Heart left ventricle (tissue), 16 donors: ENCODE data around the gene SETDB2. TPM values are rescaled to one million over a fixed set of nuclear protein-coding genes. Genes with fewer than 3 reads are reported as not detected.

Experiments used
- ATAC-seq, 4 donors: fragments of 200-7000 bp; cut with Tn5 transposase; one replicate each; pipeline ENCODE4 v1.9.1; 2020 to 2022; ENCODE audit warnings: moderate library complexity in 4 of 4, mild to moderate bottlenecking in 3 of 4, moderate number of reproducible peaks in 1 of 4
- DNase-seq, 5 donors: peaks; one replicate each; pipeline ENCODE4 v3.0.0-alpha.2; 2020
- H3K27ac ChIP-seq, 12 donors: fragments of 200-600 bp; sonication (generic) in 4 of 12; one replicate each; pipeline versions ENCODE4 v1.5.0 to v1.8.0; 2016 to 2022; ENCODE audit warnings: mild to moderate bottlenecking in 2 of 12
- H3K27me3 ChIP-seq, 9 donors: fragments of 200-600 bp; sonication (generic) in 2 of 9; one replicate each; pipeline versions ENCODE4 v1.5.1 to v1.8.0; 2016 to 2022; ENCODE audit warnings: mild to moderate bottlenecking in 3 of 9
- H3K36me3 ChIP-seq, 9 donors: fragments of 200-600 bp; sonication (generic) in 2 of 9; one replicate each; pipeline versions ENCODE4 v1.5.0 to v1.8.0; 2018 to 2022; ENCODE audit warnings: mild to moderate bottlenecking in 2 of 9
- H3K4me1 ChIP-seq, 12 donors: fragments of 200-600 bp; sonication (generic) in 4 of 12; one replicate each; pipeline versions ENCODE4 v1.5.0 to v1.8.0; 2016 to 2022; ENCODE audit warnings: mild to moderate bottlenecking in 3 of 12
- H3K4me3 ChIP-seq, 12 donors: fragments of 200-600 bp; sonication (generic) in 4 of 12; one replicate each; pipeline versions ENCODE4 v1.5.0 to v1.8.0; 2017 to 2022; ENCODE audit warnings: mild to moderate bottlenecking in 9 of 12, moderate library complexity in 4 of 12
- H3K9me3 ChIP-seq, 12 donors: fragments of 200-600 bp; sonication (generic) in 4 of 12; one replicate each; pipeline versions ENCODE4 v1.5.0 to v1.8.0; 2016 to 2022; ENCODE audit warnings: mild to moderate bottlenecking in 1 of 12
- CTCF ChIP-seq, 12 donors: fragments of 200-600 bp; sonication (generic) in 4 of 12; IDR thresholded peaks; one replicate each; pipeline versions ENCODE4 v1.5.0 to v1.8.0; 2018 to 2022; ENCODE audit warnings: antibody characterized with exemption in 12 of 12, mild to moderate bottlenecking in 5 of 12
- POLR2A ChIP-seq, 2 donors: fragments of 450-650 bp; IDR thresholded peaks; one replicate each; pipeline ENCODE4 v1.6.1; 2017; ENCODE audit warnings: antibody characterized with exemption in 2 of 2, mild to moderate bottlenecking in 2 of 2, moderate library complexity in 2 of 2
- WGBS, 4 donors: extraction: QIAGEN DNeasy Blood & Tissue Kit in 2 of 4; methylation state at CpG; one replicate each; pipeline versions ENCODE4 v1.1.5 to v1.1.7; 2013 to 2018; 5-methylcytosine and 5-hydroxymethylcytosine counted together
- intact Hi-C, 10 donors: fragments of 100-400 bp; cut with DNase I; formaldehyde crosslinking; loops; one replicate each; pipeline versions ENCODE4 v1.11.1 to v1.14.2; 2022
- polyA plus RNA-seq, 2 donors: library from polyadenylated mRNA; stranded (reverse); fragments of 200-250 nt; gene quantifications; one replicate each; pipeline ENCODE4 v1.2.3, GENCODE V29; 2013
- total RNA-seq, 9 donors: library from RNA; depleted of rRNA in 2 of 9; stranded (reverse); fragments of >200 nt in 2 of 9; fragmentation: NEBNext Ultra II Directional in 3 of 9; extraction: Animal tissue kit (Norgen Biotek cat#: 25700) in 3 of 9; gene quantifications; one replicate each; pipeline versions ENCODE4 v1.1.0 to v1.2.4, GENCODE V29; 2016 to 2023
- donor health status: ischemic (EF 13 %, LVEDD 7.1; RV severe dilation, severe dysfunction).
- donor health status: healthy with polysubstance abuse.
- donor health status: DM: no; HTN: yes; CAD: no.
- donor health status: DM: no; HTN: no; CAD: no.
- donor health status: ischemic (EF 25% LVEDD 6.9; RV normal size, moderate dysfunction).
- donor health status: ischemic (EF 25% LVEDD 5.7; RV mildly dilated, moderate dysfunction).
- donor health status: healthy.
- donor health status: DM: yes; HTN: yes; CAD: no.
- donor health status: ischemic (EF 35%, LVEDD 5.7; RV mildly dilated, moderate dysfunction).
- donor health status: nonischemic (EF 11% LVEDD 7.7; RV severe dilation, severe dysfunction).
- donor health status: DM: yes; HTN: yes; CAD: no.
- donor health status: PGD.
- donor health status: ischemic (EF 29% LVEDD 5.4; RV normal size, mild dysfunction).
- donor health status: nonischemic (EF 23%, LVEDD 6.1; RV moderate dilation, normal function).

Gene SETDB2
- total and polyA plus RNA-seq, 11 donors = 3.7 to 19.8 (median 12.9) TPM

- Histone ChIP-seq H3K27me3 (no peaks in the 10 kb centered on the region), H3K4me1 (peaks cover 0 to 12% (median 0%) of the 10 kb centered on the region in 12 donors), H3K4me3 (no peak overlapping the region), H3K9me3 (peaks cover 0 to 14% (median 5%) of the 10 kb centered on the region in 12 donors), H3K36me3 (peaks cover 0 to 47% (median 44%) of the 10 kb centered on the region in 9 donors), H3K27ac (no peak overlapping the region)
- no peak for DNase-seq
- intact Hi-C loops = loop anchor here in 1 of 10 donors (10.0 kb wide), 1 partner anchor 145 kb away; no protein-coding TSS in a partner anchor
- 96 to 98% (median 97%) methylated on average over 1 of the region's 1 CpG for WGBS, 4 donors
- no peak for ATAC-seq
- TF ChIP-seq POLR2A (IDR thresholded peaks at IDR 0.05) = no peak
- no peak for TF ChIP-seq CTCF (IDR thresholded peaks at IDR 0.05)
Measured at GRCh38 chr13:49459580-49459979, 15.5 kb downstream of the SETDB2 start.

GRCh38 chr13:49464085-49464484 is 20.0 kb downstream of the SETDB2 start:
- intact Hi-C loops = no loop called here
- Histone ChIP-seq H3K4me3 (no peak overlapping the region), H3K27me3 (no peaks in the 10 kb centered on the region), H3K4me1 (peaks cover 0 to 3% (median 0%) of the 10 kb centered on the region in 12 donors), H3K9me3 (peaks cover 0 to 14% (median 5%) of the 10 kb centered on the region in 12 donors), H3K36me3 (peaks cover 0 to 88% (median 75%) of the 10 kb centered on the region in 9 donors), H3K27ac (peak overlapping the region in 3 of 12 donors; percentile 15 to 26 (median 25))
- TF ChIP-seq CTCF (IDR thresholded peaks at IDR 0.05) = no peak
- TF ChIP-seq POLR2A (IDR thresholded peaks at IDR 0.05) = no peak
- DNase-seq = no peak
- 40 to 69% (median 52%) methylated on average over 1 of the region's 1 CpG for WGBS, 4 donors
- no peak for ATAC-seq

- H3K9me3 ChIP-seq = peaks cover 0 to 14% (median 5%) of the 10 kb centered on the region in 12 donors
- H3K36me3 ChIP-seq = peaks cover 0 to 95% (median 82%) of the 10 kb centered on the region in 9 donors
- peak in 1 of 4 donors; percentile 70 for ATAC-seq
- no peak for DNase-seq
- peaks cover 0 to 3% (median 0%) of the 10 kb centered on the region in 12 donors for H3K4me1 ChIP-seq
- H3K27me3 ChIP-seq = no peaks in the 10 kb centered on the region
- 88 to 89% (median 88%) methylated on average over 4 of the region's 4 CpGs for WGBS, 4 donors
- intact Hi-C loops = no loop called here
- H3K4me3 ChIP-seq = no peak overlapping the region
- H3K27ac ChIP-seq = peak overlapping the region in 3 of 12 donors; percentile 25 to 29 (median 26)
- no peak for TF ChIP-seq POLR2A (IDR thresholded peaks at IDR 0.05)
- no peak for TF ChIP-seq CTCF (IDR thresholded peaks at IDR 0.05)
Measured at GRCh38 chr13:49464621-49465325, 20.7 kb downstream of the SETDB2 start.

- Histone ChIP-seq H3K4me3 (no peak overlapping the region), H3K27me3 (no peaks in the 10 kb centered on the region), H3K9me3 (peaks cover 0 to 14% (median 5%) of the 10 kb centered on the region in 12 donors), H3K27ac (no peak overlapping the region), H3K36me3 (peaks cover 0 to 97% (median 83%) of the 10 kb centered on the region in 9 donors), H3K4me1 (peaks cover 0 to 3% (median 0%) of the 10 kb centered on the region in 12 donors)
- intact Hi-C loops = no loop called here
- DNase-seq (no peak), ATAC-seq (no peak)
- TF ChIP-seq POLR2A (IDR thresholded peaks at IDR 0.05) = no peak
- no peak for TF ChIP-seq CTCF (IDR thresholded peaks at IDR 0.05)
- 82 to 95% (median 90%) methylated on average over 5 of the region's 5 CpGs for WGBS, 4 donors
Measured at GRCh38 chr13:49466292-49466838, 22.3 kb downstream of the SETDB2 start.
